OCI-LY3 (cell line): Measurements from ENCODE around the gene LPP.

Experiments used
- H2AFZ ChIP-seq: fragments of 200-600, 300-600 bp; shearing (Covaris generic); 2 replicates; pipeline ENCODE4 v1.6.0; 2014; ENCODE audit warnings: antibody characterized with exemption, low read depth, low read length
- H3K27ac ChIP-seq: fragments of 200-600, 300-600 bp; sonication (generic); 2 replicates; pipeline ENCODE4 v1.5.1; 2014; ENCODE audit warnings: mild to moderate bottlenecking, low read length, moderate library complexity, mixed read lengths
- H3K27me3 ChIP-seq: fragments of 200-600, 300-600 bp; sonication (generic); 2 replicates; pipeline ENCODE4 v1.6.1; 2014; ENCODE audit warnings: low read depth, low read length, mixed read lengths
- H3K36me3 ChIP-seq: fragments of 200-600, 300-600 bp; sonication (generic); replicated peaks from 2 replicates; pipeline ENCODE3; 2014; ENCODE audit warnings: low read depth, low read length, mixed read lengths
- H3K4me1 ChIP-seq: fragments of 300-600, 200-600 bp; sonication (generic); 2 replicates; pipeline ENCODE4 v1.6.1; 2014; ENCODE audit warnings: low read length, mixed read lengths
- H3K4me2 ChIP-seq: fragments of 200-600, 300-600 bp; sonication (generic); 2 replicates; pipeline ENCODE4 v1.6.1; 2014; ENCODE audit warnings: low read length, mixed read lengths
- H3K4me3 ChIP-seq: fragments of 300-600, 200-600 bp; sonication (generic); 2 replicates; pipeline ENCODE4 v1.5.1; 2014; ENCODE audit warnings: antibody characterized with exemption, mild to moderate bottlenecking, low read length, moderate library complexity
- H3K79me2 ChIP-seq: fragments of 300-600, 200-600 bp; shearing (Covaris generic); 2 replicates; pipeline ENCODE4 v1.6.1; 2014; ENCODE audit warnings: mild to moderate bottlenecking, low read length, mixed read lengths
- H3K9ac ChIP-seq: fragments of 300-600, 200-600 bp; shearing (Covaris generic); 2 replicates; pipeline ENCODE4 v1.6.0; 2014; ENCODE audit warnings: mild to moderate bottlenecking, low read length, moderate library complexity
- H3K9me3 ChIP-seq: fragments of 200-600, 300-600 bp; shearing (Covaris generic); 2 replicates; pipeline ENCODE4 v1.6.1; 2014; ENCODE audit warnings: low read length, mixed read lengths; ENCODE audit not compliant: insufficient read depth
- H4K20me1 ChIP-seq: fragments of 200-600, 300-600 bp; sonication (generic); 2 replicates; pipeline ENCODE4 v1.6.1; 2016; ENCODE audit warnings: low read length, mixed read lengths; ENCODE audit not compliant: insufficient read depth
- EZH2phosphoT487 ChIP-seq: fragments of 200-600 bp; shearing (Covaris generic); IDR thresholded peaks from 2 replicates; pipeline ENCODE4 v1.6.1; 2018; ENCODE audit warnings: antibody characterized with exemption, mixed run types, low read depth
- TF ChIP-seq, protein P1 (sequence below): fragments of 200-600, 300-600 bp; sonication (generic); IDR thresholded peaks from 2 replicates; pipeline ENCODE4 v1.5.1; 2014; ENCODE audit warnings: antibody characterized with exemption, low read length, low read depth

The LPP gene

DNA sequence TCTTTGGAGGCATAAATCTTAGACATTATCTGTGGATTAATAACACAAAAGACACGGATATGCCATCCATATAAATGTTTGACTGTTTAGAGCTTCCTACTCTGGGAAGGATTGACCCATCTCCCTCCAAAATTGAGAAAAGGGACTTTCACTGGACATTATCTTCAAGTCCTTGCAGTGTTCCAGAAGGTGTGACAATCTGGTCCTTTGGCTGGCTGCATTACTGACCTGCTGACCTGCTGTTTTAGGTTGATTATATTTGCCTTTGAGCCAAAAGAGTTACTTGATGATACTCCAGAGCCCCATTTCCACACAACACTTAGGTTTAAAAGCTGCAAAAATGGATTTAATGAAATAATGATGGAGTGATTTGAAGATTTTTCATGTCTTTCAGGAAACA is 504.6 kb downstream of the LPP start:
- no peak overlapping the region for H3K27ac ChIP-seq
- H3K27me3 ChIP-seq, result no peaks in the 10 kb centered on the region
- H3K4me3 ChIP-seq, result no peak overlapping the region
- H3K79me2 ChIP-seq, result no peaks in the 10 kb centered on the region
- no peaks in the 10 kb centered on the region for H4K20me1 ChIP-seq
- no peak overlapping the region for H3K4me2 ChIP-seq
- H3K9me3 ChIP-seq, result no peaks in the 10 kb centered on the region
- H2AFZ ChIP-seq, result no peak overlapping the region
- TF ChIP-seq, protein P1, sequence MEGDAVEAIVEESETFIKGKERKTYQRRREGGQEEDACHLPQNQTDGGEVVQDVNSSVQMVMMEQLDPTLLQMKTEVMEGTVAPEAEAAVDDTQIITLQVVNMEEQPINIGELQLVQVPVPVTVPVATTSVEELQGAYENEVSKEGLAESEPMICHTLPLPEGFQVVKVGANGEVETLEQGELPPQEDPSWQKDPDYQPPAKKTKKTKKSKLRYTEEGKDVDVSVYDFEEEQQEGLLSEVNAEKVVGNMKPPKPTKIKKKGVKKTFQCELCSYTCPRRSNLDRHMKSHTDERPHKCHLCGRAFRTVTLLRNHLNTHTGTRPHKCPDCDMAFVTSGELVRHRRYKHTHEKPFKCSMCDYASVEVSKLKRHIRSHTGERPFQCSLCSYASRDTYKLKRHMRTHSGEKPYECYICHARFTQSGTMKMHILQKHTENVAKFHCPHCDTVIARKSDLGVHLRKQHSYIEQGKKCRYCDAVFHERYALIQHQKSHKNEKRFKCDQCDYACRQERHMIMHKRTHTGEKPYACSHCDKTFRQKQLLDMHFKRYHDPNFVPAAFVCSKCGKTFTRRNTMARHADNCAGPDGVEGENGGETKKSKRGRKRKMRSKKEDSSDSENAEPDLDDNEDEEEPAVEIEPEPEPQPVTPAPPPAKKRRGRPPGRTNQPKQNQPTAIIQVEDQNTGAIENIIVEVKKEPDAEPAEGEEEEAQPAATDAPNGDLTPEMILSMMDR, result no peak
- no peak for TF ChIP-seq EZH2phosphoT487
- H3K9ac ChIP-seq, result no peak overlapping the region
- peaks cover 7% of the 10 kb centered on the region; the same call in 1 of the 2 replicates for H3K4me1 ChIP-seq
- no peaks in the 10 kb centered on the region for H3K36me3 ChIP-seq

DNA sequence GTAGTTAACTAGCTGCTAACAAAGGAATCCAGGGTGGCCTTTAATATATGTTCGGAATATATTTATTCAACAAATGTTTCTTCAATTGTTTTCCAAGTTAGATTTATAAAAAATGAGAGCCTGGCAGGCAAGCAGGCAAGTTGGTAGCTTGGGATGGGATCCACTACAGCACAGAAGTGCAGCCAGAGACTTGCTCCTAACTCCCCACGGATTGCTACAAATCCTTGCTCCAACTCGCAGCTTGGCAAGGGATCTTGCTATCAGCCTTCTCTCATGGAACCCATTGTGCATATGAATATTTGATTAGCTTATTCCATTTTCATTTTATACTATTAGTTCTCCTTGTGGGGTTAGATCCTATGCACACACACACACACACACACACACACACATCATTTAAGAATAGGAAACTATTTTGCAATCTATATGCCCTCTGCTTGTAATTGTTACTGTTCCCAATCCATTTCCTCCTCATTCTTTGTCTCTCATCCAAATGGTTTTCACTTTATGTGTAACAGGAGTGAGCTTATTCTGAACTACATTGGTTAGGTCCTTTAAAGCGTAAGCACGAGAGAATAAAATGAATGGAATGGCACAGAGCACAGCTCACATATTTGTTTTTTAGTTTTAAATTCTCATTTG is 505.6 kb downstream of the LPP start:
- no peaks in the 10 kb centered on the region for H4K20me1 ChIP-seq
- H3K4me3 ChIP-seq, result no peak overlapping the region
- no peak overlapping the region for H3K9ac ChIP-seq
- H3K27me3 ChIP-seq, result no peaks in the 10 kb centered on the region
- H3K79me2 ChIP-seq, result no peaks in the 10 kb centered on the region
- no peaks in the 10 kb centered on the region for H3K9me3 ChIP-seq
- H3K27ac ChIP-seq, result no peak overlapping the region
- H3K4me1 ChIP-seq, result peaks cover 7% of the 10 kb centered on the region; the same call in 1 of the 2 replicates
- H2AFZ ChIP-seq, result no peak overlapping the region
- no peak for TF ChIP-seq EZH2phosphoT487
- TF ChIP-seq, protein P1, result no peak
- H3K4me2 ChIP-seq, result no peak overlapping the region
- no peaks in the 10 kb centered on the region for H3K36me3 ChIP-seq

DNA sequence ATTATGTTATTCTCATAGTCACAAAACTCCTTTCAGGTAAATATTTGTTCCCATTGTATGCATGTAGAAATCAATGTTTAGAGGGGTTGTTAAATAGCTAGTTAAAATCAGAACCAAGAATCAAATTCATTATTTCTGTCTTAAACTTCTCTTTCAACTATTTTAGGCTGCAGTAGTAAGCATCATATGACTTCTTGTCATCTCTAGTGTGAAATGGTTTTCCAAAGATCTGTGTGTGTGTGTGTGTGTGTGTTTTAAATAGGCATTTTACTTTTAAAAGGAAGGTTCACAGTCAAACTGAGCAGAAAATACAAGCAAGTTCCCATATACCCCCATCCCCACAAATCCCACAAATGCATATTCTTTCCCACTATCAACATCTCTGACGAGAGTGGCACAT is 506.5 kb downstream of the LPP start:
- no peak overlapping the region for H3K4me2 ChIP-seq
- H3K4me1 ChIP-seq, result peaks cover 12% of the 10 kb centered on the region; the same call in 1 of the 2 replicates
- H4K20me1 ChIP-seq, result no peaks in the 10 kb centered on the region
- no peak overlapping the region for H3K4me3 ChIP-seq
- H3K79me2 ChIP-seq, result no peaks in the 10 kb centered on the region
- no peaks in the 10 kb centered on the region for H3K9me3 ChIP-seq
- H3K27me3 ChIP-seq, result no peaks in the 10 kb centered on the region
- no peaks in the 10 kb centered on the region for H3K36me3 ChIP-seq
- H3K9ac ChIP-seq, result no peak overlapping the region
- no peak overlapping the region for H2AFZ ChIP-seq
- no peak overlapping the region for H3K27ac ChIP-seq
- TF ChIP-seq, protein P1, result no peak
- no peak for TF ChIP-seq EZH2phosphoT487

DNA sequence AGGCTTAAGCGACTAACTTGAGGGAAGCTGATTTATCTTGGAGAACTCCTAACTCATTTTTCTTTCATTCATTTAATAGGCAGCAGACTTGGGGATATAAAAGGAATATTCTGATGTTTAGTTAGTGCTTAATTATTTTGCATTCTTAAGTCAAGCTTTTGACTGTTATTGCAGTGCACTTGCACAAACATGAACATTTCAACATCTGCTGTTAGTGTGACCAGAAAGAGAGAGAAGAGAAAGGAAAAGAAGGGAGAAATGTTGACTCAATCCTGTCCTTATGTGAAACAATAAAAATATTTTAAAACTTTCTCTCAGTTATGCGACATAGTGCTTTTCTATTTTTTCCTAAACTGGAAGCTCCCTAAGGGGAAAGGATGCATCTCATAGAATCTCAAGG is 507.8 kb downstream of the LPP start:
- Histone ChIP-seq H3K4me1 (peaks cover 7% of the 10 kb centered on the region; the same call in 1 of the 2 replicates), H3K9ac (no peak overlapping the region)
- TF ChIP-seq, protein P1, result no peak
- TF ChIP-seq EZH2phosphoT487, result no peak

More for the DNA sequence above, 507.8 kb downstream of the LPP start:
- H3K9me3 ChIP-seq, result no peaks in the 10 kb centered on the region
- H3K4me2 ChIP-seq, result no peak overlapping the region
- H3K27me3 ChIP-seq, result no peaks in the 10 kb centered on the region
- no peak overlapping the region for H2AFZ ChIP-seq
- H3K27ac ChIP-seq, result no peak overlapping the region
- H4K20me1 ChIP-seq, result no peaks in the 10 kb centered on the region
- H3K36me3 ChIP-seq, result no peaks in the 10 kb centered on the region
- H3K79me2 ChIP-seq, result no peaks in the 10 kb centered on the region
- H3K4me3 ChIP-seq, result no peak overlapping the region
